ENCODE results near the gene TMEM151A.

The TMEM151A gene

GRCh38 chr11:66283461-66284105 lies 8.1 kb upstream of the TMEM151A start:
- DNase-seq = no peak

- no peak for DNase-seq
These were observed 7.1 kb upstream of the TMEM151A start for GRCh38 chr11:66284526-66285078.

GRCh38 chr11:66285250-66285947 lies 6.3 kb upstream of the TMEM151A start:
- no peak for DNase-seq

- DNase-seq = no peak
These were observed 5.0 kb upstream of the TMEM151A start for GRCh38 chr11:66286699-66287098.

- no peak for DNase-seq
These were observed 4.3 kb upstream of the TMEM151A start for GRCh38 chr11:66287211-66287888.

- no peak for DNase-seq
These were observed 3.6 kb upstream of the TMEM151A start for GRCh38 chr11:66287889-66288670.

GRCh38 chr11:66288671-66289547 lies 2.8 kb upstream of the TMEM151A start, which contains the start of gene YIF1A:
TSS of gene YIF1A (minus strand) at chr11:66289143. CDS start at chr11:66288985, 158 bp downstream.
- peak; percentile 98 to 99 (median 98) for DNase-seq

GRCh38 chr11:66289548-66290329 lies 2.0 kb upstream of the TMEM151A start:
- peak in 4 of 5 donors; percentile 64 to 75 (median 70) for DNase-seq

GRCh38 chr11:66290330-66290621 lies 1.4 kb upstream of the TMEM151A start:
- no peak for DNase-seq

GRCh38 chr11:66291303-66291705 lies 390 bp upstream of the TMEM151A start:
- DNase-seq = no peak

- no peak for DNase-seq
These were observed 1.0 kb downstream of the TMEM151A start for GRCh38 chr11:66292543-66293332.

GRCh38 chr11:66293352-66293751 lies 1.7 kb downstream of the TMEM151A start:
- no peak for DNase-seq

GRCh38 chr11:66293777-66294625 lies 2.3 kb downstream of the TMEM151A start:
- DNase-seq = no peak

GRCh38 chr11:66294626-66295620 lies 3.2 kb downstream of the TMEM151A start:
- DNase-seq = no peak

GRCh38 chr11:66297610-66298009 lies 5.9 kb downstream of the TMEM151A start:
- DNase-seq = no peak

GRCh38 chr11:66299186-66299585 lies 7.5 kb downstream of the TMEM151A start:
- no peak for DNase-seq

- DNase-seq = no peak
These were observed 11.0 kb downstream of the TMEM151A start for GRCh38 chr11:66302656-66303055.

GRCh38 chr11:66309475-66309874 lies 17.8 kb downstream of the TMEM151A start:
- no peak for DNase-seq
